Fibroblast of mammary gland (primary cell): ENCODE results near the gene HOXC5.

Experiments
- DNase-seq: peaks from one replicate; pipeline ENCODE4 v3.0.0-alpha.2; 2010; ENCODE audit warnings: low read depth
- H3K4me3 ChIP-seq: 2 replicates; pipeline ENCODE4 v1.5.1; 2011; ENCODE audit warnings: low read depth, mild to moderate bottlenecking, low read length, moderate library complexity; ENCODE audit not compliant: control insufficient read depth
- CTCF ChIP-seq: conservative IDR thresholded peaks from 2 replicates; pipeline ENCODE4 v1.5.1; 2011; ENCODE audit warnings: low read depth, low read length, inconsistent platforms; ENCODE audit not compliant: control insufficient read depth, insufficient read depth

The HOXC5 gene

GRCh38 chr12:53986686-53987483, 46.0 kb upstream of the HOXC5 start:
- H3K4me3 ChIP-seq = peak overlapping the region; percentile 69

GRCh38 chr12:53987787-53988230, 45.0 kb upstream of the HOXC5 start:
- no peak for DNase-seq
- TF ChIP-seq CTCF = no peak
- H3K4me3 ChIP-seq = no peak overlapping the region

More at GRCh38 chr12:53986686-53987483, 46.0 kb upstream of the HOXC5 start:
- no peak for DNase-seq
- TF ChIP-seq CTCF = no peak

- DNase-seq = no peak
- H3K4me3 ChIP-seq = no peak overlapping the region
- no peak for TF ChIP-seq CTCF
These were observed 44.2 kb upstream of the HOXC5 start for GRCh38 chr12:53988541-53989226.

GRCh38 chr12:53989227-53990113, 43.4 kb upstream of the HOXC5 start:
- peak overlapping the region; percentile 40 for H3K4me3 ChIP-seq
- DNase-seq = peak; percentile 71
- TF ChIP-seq CTCF = peak; percentile 58

GRCh38 chr12:53990311-53991076, 42.4 kb upstream of the HOXC5 start:
- DNase-seq = peak; percentile 63
- H3K4me3 ChIP-seq = peak overlapping the region; percentile 27
- no peak for TF ChIP-seq CTCF

GRCh38 chr12:53991077-53991460, 41.8 kb upstream of the HOXC5 start:
- peak; percentile 88 for DNase-seq
- H3K4me3 ChIP-seq = peak overlapping the region; percentile 27
- no peak for TF ChIP-seq CTCF
